ENCODE data around the gene SAMD10.
"Not testable (repeated sequence)": the region's sequence is repeated elsewhere in the genome, so short reads cannot be mapped to it uniquely, and the experiment has no call there.

The SAMD10 gene

GRCh38 chr20:63974402-63975200 is 4.8 kb downstream of the SAMD10 start:
- Histone ChIP-seq H3K4me3 (ENCODE audit: low read length) (no peak overlapping the region), H3K27me3 (ENCODE audit: control insufficient read depth, insufficient read depth, low read length) (no peaks in the 10 kb centered on the region), H3K36me3 (ENCODE audit: control insufficient read depth, insufficient read depth, low read length) (no peaks in the 10 kb centered on the region), H3K4me1 (ENCODE audit: control insufficient read depth, insufficient read depth, low read length) (peaks cover 2% of the 10 kb centered on the region; the same call in 1 of the 2 replicates), H3K27ac (ENCODE audit: low read length) (no peak overlapping the region), H3K9me3 (ENCODE audit: control insufficient read depth, insufficient read depth, low read length) (no peaks in the 10 kb centered on the region)
- no peak for DNase-seq (ENCODE audit: low read depth, low spot score)
- WGBS (ENCODE audit: insufficient coverage, insufficient read length): no CpG with 5 or more reads among the region's 19 CpGs

DNA sequence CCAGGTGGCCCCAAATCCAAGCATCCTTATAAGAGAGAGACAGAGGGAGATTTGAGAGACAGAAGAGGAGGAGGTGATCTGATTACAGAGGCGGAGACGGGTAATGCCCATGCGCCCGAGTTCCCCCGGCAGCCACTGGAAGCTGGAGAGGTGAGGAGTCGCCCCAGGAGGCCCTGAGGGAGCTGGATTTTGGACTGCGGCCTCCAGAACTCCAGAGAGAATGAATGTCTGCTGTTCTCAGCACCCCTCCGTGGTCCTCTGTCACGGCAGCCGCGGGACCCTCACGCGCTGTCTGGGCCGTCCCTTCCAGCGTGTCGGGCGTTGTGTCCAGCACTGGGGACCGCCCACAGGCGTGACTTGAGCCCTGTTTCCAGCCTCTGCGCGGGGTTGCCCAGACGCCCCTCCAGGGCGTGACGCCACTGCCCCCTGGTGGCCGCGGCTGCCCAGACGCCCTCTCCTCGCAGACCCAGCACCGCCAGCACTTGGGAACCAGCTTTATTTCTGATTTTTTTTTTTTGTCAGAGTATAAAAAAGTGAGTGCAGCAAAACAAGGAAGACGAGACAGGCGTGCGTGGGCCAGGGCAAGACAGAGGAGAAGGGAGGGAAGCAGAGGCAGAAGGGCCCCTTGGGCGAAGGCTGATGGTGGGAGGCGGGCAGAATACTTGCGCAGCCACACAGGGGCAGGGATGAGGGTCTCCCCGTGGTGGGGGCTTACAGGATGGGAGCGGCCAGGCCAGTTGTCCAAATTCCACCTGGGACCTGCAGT is 5.6 kb downstream of the SAMD10 start:
- no peaks in the 10 kb centered on the region for H3K9me3 ChIP-seq (ENCODE audit: control insufficient read depth, insufficient read depth, low read length)
- WGBS (ENCODE audit: insufficient coverage, insufficient read length): no CpG with 5 or more reads among the region's 37 CpGs
- peak overlapping the region; percentile 36; the same call in 1 of the 2 replicates for H3K4me3 ChIP-seq (ENCODE audit: low read length)
- no peak for DNase-seq (ENCODE audit: low read depth, low spot score)
- peaks cover 2% of the 10 kb centered on the region; the same call in 1 of the 2 replicates for H3K4me1 ChIP-seq (ENCODE audit: control insufficient read depth, insufficient read depth, low read length)
- H3K36me3 ChIP-seq (ENCODE audit: control insufficient read depth, insufficient read depth, low read length): no peaks in the 10 kb centered on the region
- no peak overlapping the region for H3K27ac ChIP-seq (ENCODE audit: low read length)
- no peaks in the 10 kb centered on the region for H3K27me3 ChIP-seq (ENCODE audit: control insufficient read depth, insufficient read depth, low read length)

GRCh38 chr20:63973160-63973479 is 6.3 kb downstream of the SAMD10 start:
- no CpG with 5 or more reads among the region's 3 CpGs for WGBS (ENCODE audit: insufficient coverage, insufficient read length)
- no peak overlapping the region for H3K27ac ChIP-seq (ENCODE audit: low read length)

DNA sequence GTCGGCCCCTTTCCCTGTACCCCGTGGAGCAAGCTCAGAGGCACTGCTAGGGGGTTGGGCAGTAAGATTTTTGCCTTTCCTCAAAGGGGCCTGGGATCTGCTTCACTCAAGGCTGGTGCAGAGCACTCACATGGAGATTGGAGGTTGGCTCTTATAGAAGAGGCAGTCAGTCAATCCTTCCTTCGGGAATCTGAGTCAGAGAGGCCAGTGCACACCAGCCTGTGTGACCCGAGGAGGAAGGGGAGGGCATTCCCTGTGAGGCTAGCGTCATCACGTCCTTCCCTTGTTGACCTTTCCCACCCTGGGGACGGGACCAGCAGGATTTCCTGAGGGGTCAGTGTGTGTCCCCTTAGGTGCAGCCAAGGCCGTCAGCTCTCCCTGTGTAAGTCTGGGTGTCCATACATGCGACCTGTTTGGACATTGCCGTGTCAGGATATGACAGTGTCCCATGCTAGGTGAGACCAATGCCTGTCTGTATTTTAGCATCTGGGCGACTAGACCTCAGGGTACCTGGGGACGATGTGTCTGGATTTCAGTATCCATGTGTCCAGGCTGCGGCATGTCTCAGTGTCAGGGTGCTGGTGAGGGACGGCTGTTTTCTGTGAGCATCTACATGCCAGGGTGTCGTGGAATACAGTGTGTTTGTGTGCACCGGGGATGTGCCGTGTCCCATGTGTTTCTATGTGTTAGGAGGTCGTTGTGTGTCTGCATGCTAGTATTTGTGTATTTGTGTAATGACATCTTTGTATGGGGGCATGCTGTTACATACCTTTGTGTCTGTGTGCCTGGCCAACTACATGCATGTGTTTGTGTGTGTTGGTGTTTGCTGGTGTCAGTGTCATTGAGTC is 6.9 kb downstream of the SAMD10 start:
- Histone ChIP-seq H3K9me3 (ENCODE audit: control insufficient read depth, insufficient read depth, low read length) (peaks cover 8% of the 10 kb centered on the region), H3K4me3 (ENCODE audit: low read length) (no peak overlapping the region), H3K27me3 (ENCODE audit: control insufficient read depth, insufficient read depth, low read length) (no peaks in the 10 kb centered on the region), H3K36me3 (ENCODE audit: control insufficient read depth, insufficient read depth, low read length) (peaks cover 8% of the 10 kb centered on the region), H3K4me1 (ENCODE audit: control insufficient read depth, insufficient read depth, low read length) (peaks cover 2% of the 10 kb centered on the region; the same call in 1 of the 2 replicates), H3K27ac (ENCODE audit: low read length) (no peak overlapping the region)
- no CpG with 5 or more reads among the region's 18 CpGs for WGBS (ENCODE audit: insufficient coverage, insufficient read length)
- no peak for DNase-seq (ENCODE audit: low read depth, low spot score)

More at GRCh38 chr20:63973160-63973479, 6.3 kb downstream of the SAMD10 start:
- peaks cover 2% of the 10 kb centered on the region for H3K36me3 ChIP-seq (ENCODE audit: control insufficient read depth, insufficient read depth, low read length)
- H3K4me3 ChIP-seq (ENCODE audit: low read length): no peak overlapping the region
- H3K9me3 ChIP-seq (ENCODE audit: control insufficient read depth, insufficient read depth, low read length): peaks cover 2% of the 10 kb centered on the region
- no peaks in the 10 kb centered on the region for H3K27me3 ChIP-seq (ENCODE audit: control insufficient read depth, insufficient read depth, low read length)
- DNase-seq (ENCODE audit: low read depth, low spot score): no peak
- H3K4me1 ChIP-seq (ENCODE audit: control insufficient read depth, insufficient read depth, low read length): peaks cover 2% of the 10 kb centered on the region; the same call in 1 of the 2 replicates

DNA sequence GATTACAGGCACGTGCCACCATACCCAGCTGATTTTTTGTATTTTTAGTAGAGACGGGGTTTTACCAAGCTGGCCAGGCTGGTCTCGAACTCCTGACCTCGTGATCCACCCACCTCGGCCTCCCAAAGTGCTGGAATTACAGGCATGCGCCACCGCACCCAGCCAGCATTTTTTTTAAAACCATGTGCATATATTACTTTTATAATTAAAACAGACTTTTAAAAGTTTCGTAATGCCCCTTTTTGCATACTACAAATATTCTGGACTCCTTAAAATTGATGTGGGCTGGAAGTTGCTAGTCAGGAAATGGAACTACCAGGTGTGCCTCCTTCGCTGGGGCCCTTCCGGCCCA is 7.5 kb downstream of the SAMD10 start:
- not testable (repeated sequence) for H3K27ac ChIP-seq (ENCODE audit: low read length); DNase-seq (ENCODE audit: low read depth, low spot score); H3K4me3 ChIP-seq (ENCODE audit: low read length); H3K4me1 ChIP-seq (ENCODE audit: control insufficient read depth, insufficient read depth, low read length); H3K27me3 ChIP-seq (ENCODE audit: control insufficient read depth, insufficient read depth, low read length)
- WGBS (ENCODE audit: insufficient coverage, insufficient read length): no CpG with 5 or more reads among the region's 10 CpGs
- Histone ChIP-seq H3K9me3 (ENCODE audit: control insufficient read depth, insufficient read depth, low read length) (peaks cover 14% of the 10 kb centered on the region), H3K36me3 (ENCODE audit: control insufficient read depth, insufficient read depth, low read length) (peaks cover 14% of the 10 kb centered on the region)

GRCh38 chr20:63970714-63971431 is 8.6 kb downstream of the SAMD10 start:
- Histone ChIP-seq H3K27ac (ENCODE audit: low read length) (no peak overlapping the region), H3K9me3 (ENCODE audit: control insufficient read depth, insufficient read depth, low read length) (peaks cover 24% of the 10 kb centered on the region), H3K4me1 (ENCODE audit: control insufficient read depth, insufficient read depth, low read length) (peaks cover 2% of the 10 kb centered on the region; the same call in 1 of the 2 replicates), H3K4me3 (ENCODE audit: low read length) (no peak overlapping the region), H3K27me3 (ENCODE audit: control insufficient read depth, insufficient read depth, low read length) (no peaks in the 10 kb centered on the region), H3K36me3 (ENCODE audit: control insufficient read depth, insufficient read depth, low read length) (peaks cover 24% of the 10 kb centered on the region)
- no CpG with 5 or more reads among the region's 5 CpGs for WGBS (ENCODE audit: insufficient coverage, insufficient read length)
- no peak for DNase-seq (ENCODE audit: low read depth, low spot score)

DNA sequence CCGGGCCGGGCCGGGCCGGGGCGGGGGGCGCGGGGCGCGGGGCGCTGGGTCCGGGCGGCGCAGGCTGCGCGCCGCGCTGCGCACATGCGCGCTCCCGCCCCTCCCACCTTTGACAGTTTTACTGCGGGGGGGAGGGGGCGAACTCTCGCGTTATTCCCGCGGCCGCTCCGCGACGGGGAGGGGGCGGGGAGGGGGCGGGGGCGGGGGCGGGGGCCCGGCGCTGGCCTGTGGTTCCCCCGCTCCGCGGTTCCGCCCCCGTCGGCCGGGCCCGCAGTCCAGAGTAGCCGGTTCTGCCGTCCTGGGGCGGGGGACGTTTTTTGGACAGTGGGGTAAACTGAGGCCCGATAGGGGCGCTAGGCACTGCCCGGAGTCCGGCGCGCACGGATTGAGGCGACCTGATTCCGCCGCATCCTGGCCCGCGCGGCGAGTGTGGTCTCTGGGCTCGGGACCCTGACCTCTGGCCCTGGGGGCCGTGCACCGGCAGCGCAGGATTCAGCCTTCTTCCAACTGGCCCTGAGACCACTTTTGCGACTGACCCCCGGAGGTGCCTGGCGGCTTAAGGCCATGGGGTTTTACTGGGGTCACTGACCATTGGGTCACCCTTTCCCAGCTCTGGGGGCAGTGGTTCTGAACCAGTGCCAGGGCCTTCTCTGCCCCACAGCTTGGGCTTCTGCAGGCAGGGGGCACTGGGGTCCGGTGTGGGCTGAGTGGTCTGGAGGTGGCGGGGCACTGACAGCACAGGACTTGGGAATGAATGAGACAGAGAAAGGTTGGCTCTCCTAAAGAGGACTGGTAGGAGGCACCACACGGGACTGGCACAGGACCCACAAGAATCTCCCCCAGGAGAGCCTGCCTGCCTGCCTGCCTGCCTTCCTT is 9.4 kb downstream of the SAMD10 start, which contains the start of gene ZNF512B:
ZNF512B (minus strand) TSS at position 93 of the 876 bp plus-strand sequence. CDS start 1,980 bp downstream, outside the sequence.
- no peak within 1 kb of the TSS for H3K27ac ChIP-seq (ENCODE audit: low read length)
- no peaks in the 10 kb centered on the region for H3K27me3 ChIP-seq (ENCODE audit: control insufficient read depth, insufficient read depth, low read length)
- WGBS (ENCODE audit: insufficient coverage, insufficient read length): no CpG with 5 or more reads among the region's 73 CpGs
- DNase-seq (ENCODE audit: low read depth, low spot score): no peak
- H3K4me1 ChIP-seq (ENCODE audit: control insufficient read depth, insufficient read depth, low read length): peaks cover 2% of the 10 kb centered on the region; the same call in 1 of the 2 replicates
- peaks cover 24% of the 10 kb centered on the region for H3K36me3 ChIP-seq (ENCODE audit: control insufficient read depth, insufficient read depth, low read length)
- peak within 1 kb of the TSS; percentile 66 for H3K4me3 ChIP-seq (ENCODE audit: low read length)
- peaks cover 24% of the 10 kb centered on the region for H3K9me3 ChIP-seq (ENCODE audit: control insufficient read depth, insufficient read depth, low read length)

GRCh38 chr20:63968928-63969760 is 10.3 kb downstream of the SAMD10 start:
- WGBS (ENCODE audit: insufficient coverage, insufficient read length): no CpG with 5 or more reads among the region's 70 CpGs
- Histone ChIP-seq H3K9me3 (ENCODE audit: control insufficient read depth, insufficient read depth, low read length) (peaks cover 29% of the 10 kb centered on the region), H3K36me3 (ENCODE audit: control insufficient read depth, insufficient read depth, low read length) (peaks cover 29% of the 10 kb centered on the region), H3K27ac (ENCODE audit: low read length) (no peak overlapping the region), H3K27me3 (ENCODE audit: control insufficient read depth, insufficient read depth, low read length) (no peaks in the 10 kb centered on the region), H3K4me3 (ENCODE audit: low read length) (peak overlapping the region; percentile 55; the same call in 1 of the 2 replicates), H3K4me1 (ENCODE audit: control insufficient read depth, insufficient read depth, low read length) (peaks cover 2% of the 10 kb centered on the region; the same call in 1 of the 2 replicates)
- DNase-seq (ENCODE audit: low read depth, low spot score): no peak

Measured in iPS DF 6.9 (cell line).